Heart right ventricle (tissue), 16 donors: ENCODE measurements around the gene FAM81B. TPM values are rescaled to one million over a fixed set of nuclear protein-coding genes. Genes with fewer than 3 reads are reported as not detected.

Experiments used
- ATAC-seq, 8 donors: fragments of 200-7000 bp; cut with Tn5 transposase; one replicate each; pipeline ENCODE4 v1.9.1; 2020; ENCODE audit warnings: mild to moderate bottlenecking in 8 of 8, moderate library complexity in 8 of 8, moderate number of reproducible peaks in 1 of 8
- DNase-seq, 2 donors: peaks; one replicate each; pipeline ENCODE4 v3.0.0-alpha.2; 2020
- H3K27ac ChIP-seq, 10 donors: fragments of 200-600 bp; sonication (generic) in 2 of 10; one replicate each; pipeline versions ENCODE4 v1.5.0 to v1.8.0; 2020 to 2022; ENCODE audit warnings: mild to moderate bottlenecking in 3 of 10
- H3K27me3 ChIP-seq, 7 donors: fragments of 200-600 bp; one replicate each; pipeline ENCODE4 v1.8.0; 2021 to 2022; ENCODE audit warnings: mild to moderate bottlenecking in 2 of 7
- H3K36me3 ChIP-seq, 9 donors: fragments of 200-600 bp; sonication (generic) in 1 of 9; one replicate each; pipeline versions ENCODE4 v1.5.0 to v1.8.0; 2020 to 2022; ENCODE audit warnings: mild to moderate bottlenecking in 2 of 9
- H3K4me1 ChIP-seq, 9 donors: fragments of 200-600 bp; sonication (generic) in 1 of 9; one replicate each; pipeline versions ENCODE4 v1.5.0 to v1.8.0; 2020 to 2022; ENCODE audit warnings: mild to moderate bottlenecking in 4 of 9
- H3K4me3 ChIP-seq, 10 donors: fragments of 200-600 bp; sonication (generic) in 2 of 10; one replicate each; pipeline versions ENCODE4 v1.5.0 to v1.8.0; 2020 to 2022; ENCODE audit warnings: mild to moderate bottlenecking in 7 of 10, moderate library complexity in 2 of 10
- H3K9me3 ChIP-seq, 11 donors: fragments of 200-600 bp in 10 of 11; sonication (generic) in 2 of 11; one replicate each; pipeline versions ENCODE4 v1.5.0 to v1.8.0; 2013 to 2022; ENCODE audit warnings: mild to moderate bottlenecking in 2 of 11, control low read depth in 1 of 11, moderate library complexity in 1 of 11
- CTCF ChIP-seq, 9 donors: fragments of 200-600 bp; sonication (generic) in 2 of 9; IDR thresholded peaks; one replicate each; pipeline versions ENCODE4 v1.5.0 to v1.8.0; 2021 to 2022; ENCODE audit warnings: antibody characterized with exemption in 9 of 9, mild to moderate bottlenecking in 5 of 9, moderate library complexity in 1 of 9
- WGBS, 2 donors: extraction: QIAGEN DNeasy Blood & Tissue Kit; methylation state at CpG; one replicate each; pipeline ENCODE4 v1.1.7; 2013; ENCODE audit warnings: inconsistent platforms in 1 of 2; 5-methylcytosine and 5-hydroxymethylcytosine counted together
- intact Hi-C, 10 donors: fragments of 100-400 bp; cut with DNase I; formaldehyde crosslinking; loops; one replicate each; pipeline versions ENCODE4 v1.11.1 to v1.14.2; 2022
- polyA plus RNA-seq, 2 donors: library from polyadenylated mRNA; stranded (reverse); fragments of 200-250 nt; gene quantifications; one replicate each; pipeline ENCODE4 v1.2.3, GENCODE V29; 2013
- total RNA-seq, 10 donors: library from RNA; stranded (reverse); fragmentation: NEBNext Ultra II Directional in 3 of 10; extraction: Animal tissue kit (Norgen Biotek cat#: 25700) in 3 of 10; gene quantifications; one replicate each; pipeline versions ENCODE4 v1.2.1 to v1.2.4, GENCODE V29; 2021 to 2023
- donor health status: Arrhythmogenic right ventricular cardiomyopathy.
- donor health status: ischemic (EF 13 %, LVEDD 7.1; RV severe dilation, severe dysfunction).
- donor health status: healthy with polysubstance abuse.
- donor health status: DM: no; HTN: yes; CAD: no.
- donor health status: DM: no; HTN: no; CAD: no.
- donor health status: ischemic (EF 25% LVEDD 6.9; RV normal size, moderate dysfunction).
- donor health status: ischemic (EF 25% LVEDD 5.7; RV mildly dilated, moderate dysfunction).
- donor health status: healthy.
- donor health status: DM: yes; HTN: yes; CAD: no.
- donor health status: Ischemic cardiomyopathy.
- donor health status: ischemic (EF 35%, LVEDD 5.7; RV mildly dilated, moderate dysfunction).
- donor health status: nonischemic (EF 11% LVEDD 7.7; RV severe dilation, severe dysfunction).
- donor health status: DM: yes; HTN: yes; CAD: no.
- donor health status: PGD.
- donor health status: ischemic (EF 29% LVEDD 5.4; RV normal size, mild dysfunction).
- donor health status: nonischemic (EF 23%, LVEDD 6.1; RV moderate dilation, normal function).

The FAM81B gene
- total and polyA plus RNA-seq, 12 donors = 0.12 to 19.5 (median 6.9) TPM

GRCh38 chr5:95426227-95426626 is 35.1 kb downstream of the FAM81B start:
- Histone ChIP-seq H3K4me1 (no peaks in the 10 kb centered on the region), H3K4me3 (no peak overlapping the region), H3K9me3 (no peaks in the 10 kb centered on the region), H3K27ac (no peak overlapping the region), H3K27me3 (no peaks in the 10 kb centered on the region), H3K36me3 (no peaks in the 10 kb centered on the region)
- TF ChIP-seq CTCF (IDR thresholded peaks at IDR 0.05) = no peak
- WGBS, 2 donors = 66 to 78% methylated on average over 5 of the region's 5 CpGs
- no peak for ATAC-seq
- intact Hi-C loops = no loop called here
- no peak for DNase-seq

- no peaks in the 10 kb centered on the region for H3K27me3 ChIP-seq
These were observed 41.6 kb downstream of the FAM81B start for GRCh38 chr5:95432779-95433178.

DNA sequence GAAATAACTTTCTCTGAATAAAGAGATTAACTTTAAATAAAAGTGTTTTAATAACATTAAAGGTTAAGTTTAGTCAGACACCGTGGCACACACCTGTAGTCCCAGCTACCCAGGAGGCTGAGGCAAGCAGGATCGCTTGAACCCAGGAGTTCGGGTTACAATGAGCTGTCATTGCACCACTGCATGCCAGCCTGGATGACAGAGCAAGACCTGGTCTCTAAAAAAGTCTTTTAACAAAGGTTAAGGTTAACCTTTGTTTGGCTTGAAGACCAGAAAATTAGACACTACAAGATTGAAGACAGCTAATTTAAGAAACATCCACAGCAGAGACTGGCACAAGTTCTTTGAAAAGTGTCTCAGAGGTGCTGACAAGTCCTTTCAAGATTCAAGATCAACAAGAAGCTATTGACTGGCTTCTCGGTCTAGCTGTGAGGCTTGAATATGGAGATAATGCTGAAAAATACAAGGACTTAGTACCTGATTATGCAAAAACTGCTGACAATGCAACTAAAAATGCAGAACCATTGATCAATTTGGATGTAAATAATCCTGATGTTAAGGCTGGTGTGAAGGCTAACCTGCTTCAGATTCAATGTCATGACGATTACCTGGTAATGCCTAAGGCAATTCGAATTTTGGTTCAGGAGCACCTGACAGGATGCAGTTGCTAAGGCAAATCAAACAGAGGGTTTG is 48.8 kb downstream of the FAM81B start:
- DNase-seq (no peak), ATAC-seq (no peak)
- Histone ChIP-seq H3K27ac (no peak overlapping the region), H3K27me3 (peaks cover 0 to 20% (median 0%) of the 10 kb centered on the region in 7 donors), H3K4me3 (no peak overlapping the region), H3K4me1 (no peaks in the 10 kb centered on the region), H3K9me3 (no peaks in the 10 kb centered on the region), H3K36me3 (no peaks in the 10 kb centered on the region)
- intact Hi-C loops = no loop called here
- no peak for TF ChIP-seq CTCF (IDR thresholded peaks at IDR 0.05)
- 30 to 33% methylated on average over 6 of the region's 6 CpGs for WGBS, 2 donors

More at GRCh38 chr5:95432779-95433178, 41.6 kb downstream of the FAM81B start:
- no peak for ATAC-seq
- H3K4me1 ChIP-seq = no peaks in the 10 kb centered on the region
- DNase-seq = no peak
- no peak for TF ChIP-seq CTCF (IDR thresholded peaks at IDR 0.05)
- H3K27ac ChIP-seq = no peak overlapping the region
- H3K4me3 ChIP-seq = no peak overlapping the region
- 94 to 95% methylated on average over 2 of the region's 2 CpGs for WGBS, 2 donors
- peaks cover 0 to 14% (median 0%) of the 10 kb centered on the region in 11 donors for H3K9me3 ChIP-seq
- intact Hi-C loops = no loop called here
- H3K36me3 ChIP-seq = no peaks in the 10 kb centered on the region

GRCh38 chr5:95440825-95441224 is 49.7 kb downstream of the FAM81B start:
- Histone ChIP-seq H3K27ac (no peak overlapping the region), H3K9me3 (no peaks in the 10 kb centered on the region), H3K36me3 (no peaks in the 10 kb centered on the region), H3K4me1 (no peaks in the 10 kb centered on the region), H3K4me3 (no peak overlapping the region), H3K27me3 (peaks cover 0 to 20% (median 0%) of the 10 kb centered on the region in 7 donors)
- no peak for DNase-seq
- ATAC-seq = no peak
- WGBS, 2 donors = 54 to 63% methylated on average over 10 of the region's 10 CpGs
- no peak for TF ChIP-seq CTCF (IDR thresholded peaks at IDR 0.05)
- intact Hi-C loops = no loop called here
